GM19395 (cell line): ENCODE measurements around the gene SNX32.

Source experiments
- ATAC-seq: cut with Tn5 transposase; IDR thresholded peaks from one replicate; pipeline ENCODE4 v1.9.1; 2021; ENCODE audit warnings: mild to moderate bottlenecking, moderate library complexity; ENCODE audit not compliant: unreplicated experiment

SNX32 gene

GRCh38 chr11:65854852-65855837, 21.4 kb downstream of the SNX32 start:
- no peak for ATAC-seq

- ATAC-seq: no peak
Observed at GRCh38 chr11:65855927-65856363, 22.2 kb downstream of the SNX32 start.

- peak; percentile 30 for ATAC-seq
Observed at GRCh38 chr11:65856689-65857499, 23.1 kb downstream of the SNX32 start.

GRCh38 chr11:65857500-65857852, 23.7 kb downstream of the SNX32 start:
- peak; percentile 1 for ATAC-seq

- peak; percentile 42 for ATAC-seq
Observed at GRCh38 chr11:65857853-65858680, 24.3 kb downstream of the SNX32 start, which contains the start of gene CFL1. CFL1 (minus strand) TSS chr11:65858180; CDS start chr11:65858099, 81 bp downstream.

GRCh38 chr11:65858681-65859087, 24.9 kb downstream of the SNX32 start:
- ATAC-seq: no peak

- ATAC-seq: peak; percentile 56
Observed at GRCh38 chr11:65859095-65859811, 25.5 kb downstream of the SNX32 start.

GRCh38 chr11:65859812-65860277, 26.1 kb downstream of the SNX32 start:
- ATAC-seq: no peak

GRCh38 chr11:65860278-65861164, 26.8 kb downstream of the SNX32 start, which contains the start of gene MUS81:
MUS81 (plus strand) TSS chr11:65860433; CDS start chr11:65860754, 321 bp downstream.
- peak; percentile 34 for ATAC-seq

GRCh38 chr11:65861165-65861505, 27.4 kb downstream of the SNX32 start:
- no peak for ATAC-seq

- no peak for ATAC-seq
Observed at GRCh38 chr11:65861533-65862183, 27.9 kb downstream of the SNX32 start.

GRCh38 chr11:65862191-65862735, 28.5 kb downstream of the SNX32 start:
- ATAC-seq: no peak

GRCh38 chr11:65862941-65863888, 29.5 kb downstream of the SNX32 start:
- no peak for ATAC-seq

- ATAC-seq: no peak
Observed at GRCh38 chr11:65863889-65864705, 30.3 kb downstream of the SNX32 start.

GRCh38 chr11:65864706-65865471, 31.1 kb downstream of the SNX32 start:
- no peak for ATAC-seq
